CD4-positive, alpha-beta memory T cell (primary cell): ENCODE results near the gene CAMK4. TPM values are rescaled to one million over a fixed set of nuclear protein-coding genes. Genes with fewer than 3 reads are reported as not detected.
"Not testable (repeated sequence)": the region's sequence is repeated elsewhere in the genome, so short reads cannot be mapped to it uniquely, and the experiment has no call there.

Source experiments
- CTCF ChIA-PET: fragments of 350-600 bp; sonication (Branson Sonifier 250); formaldehyde crosslinking; loops from one replicate; lab custom pipeline; 2021; ENCODE audit warnings: inconsistent platforms; ENCODE audit not compliant: partially characterized antibody; lab: Charles Lee
- POLR2A ChIA-PET: fragments of 350-600 bp; sonication (Branson Sonifier 250); formaldehyde crosslinking; loops from one replicate; lab custom pipeline; 2021; ENCODE audit not compliant: partially characterized antibody; lab: Charles Lee
- DNase-seq, 5 donors: peaks; one replicate each; pipeline versions ENCODE4 v3.0.0 to v3.0.0-alpha.2; 2020 to 2022; ENCODE audit warnings: mixed read lengths in 1 of 5
- H3K27ac ChIP-seq: one replicate; pipeline ENCODE4 v1.7.0; 2013; ENCODE audit warnings: low read depth, low read length
- H3K27me3 ChIP-seq: 2 replicates; pipeline ENCODE4 v1.7.0; 2013; ENCODE audit warnings: mild to moderate bottlenecking, low read length, moderate library complexity; ENCODE audit not compliant: insufficient read depth
- H3K36me3 ChIP-seq: 2 replicates; pipeline ENCODE4 v1.7.0; 2013; ENCODE audit warnings: mild to moderate bottlenecking, low read length, moderate library complexity; ENCODE audit not compliant: insufficient read depth
- H3K4me1 ChIP-seq: 2 replicates; pipeline ENCODE4 v1.7.0; 2013; ENCODE audit warnings: mild to moderate bottlenecking, low read length, moderate library complexity; ENCODE audit not compliant: insufficient read depth
- H3K4me3 ChIP-seq, 2 donors: one replicate each; pipeline ENCODE4 v1.7.0; 2013; ENCODE audit warnings: low read length in 2 of 2, mild to moderate bottlenecking in 1 of 2
- H3K9me3 ChIP-seq, 2 donors: one replicate each; pipeline ENCODE4 v1.7.0; 2013; ENCODE audit warnings: low read length in 2 of 2, control low read depth in 1 of 2; ENCODE audit not compliant: control insufficient read depth in 1 of 2
- H3K27ac Mint-ChIP-seq, 7 donors: one replicate each; pipeline ENCODE4 v1.8.0; 2020 to 2021; ENCODE audit warnings: mixed read lengths in 7 of 7, mild to moderate bottlenecking in 6 of 7, inconsistent platforms in 3 of 7, moderate library complexity in 3 of 7
- H3K27me3 Mint-ChIP-seq, 2 donors: one replicate each; pipeline ENCODE4 v1.8.0; 2020 to 2021; ENCODE audit warnings: mixed read lengths in 2 of 2
- H3K36me3 Mint-ChIP-seq, 2 donors: one replicate each; pipeline ENCODE4 v1.8.0; 2020 to 2021; ENCODE audit warnings: mixed read lengths in 2 of 2, inconsistent platforms in 1 of 2, mild to moderate bottlenecking in 1 of 2
- H3K4me1 Mint-ChIP-seq, 4 donors: one replicate each; pipeline ENCODE4 v1.8.0; 2020 to 2021; ENCODE audit warnings: mixed read lengths in 4 of 4, mild to moderate bottlenecking in 1 of 4
- H3K4me3 Mint-ChIP-seq, 8 donors: one replicate each; pipeline ENCODE4 v1.8.0; 2020 to 2021; ENCODE audit warnings: mixed read lengths in 8 of 8, mild to moderate bottlenecking in 7 of 8, moderate library complexity in 6 of 8, inconsistent platforms in 3 of 8
- H3K9me3 Mint-ChIP-seq, 8 donors: one replicate each; pipeline ENCODE4 v1.8.0; 2020 to 2021; ENCODE audit warnings: mixed read lengths in 8 of 8, mild to moderate bottlenecking in 5 of 8, inconsistent platforms in 3 of 8, moderate library complexity in 1 of 8
- intact Hi-C: fragments of 100-400 bp; cut with micrococcal nuclease; formaldehyde crosslinking; loops from one replicate; pipeline ENCODE4 v1.15.1; 2023
- polyA plus RNA-seq, 2 donors: library from polyadenylated mRNA; unstranded; fragments of 300-500 nt; fragmentation: Illumina TruSeq; gene quantifications; one replicate each; pipeline ENCODE4 v1.2.3, GENCODE V29; 2021
- total RNA-seq, 2 experiments: library from RNA; stranded (reverse); gene quantifications; one replicate each; pipeline ENCODE4 v1.2.3, GENCODE V29; 2021

Gene CAMK4
- total and polyA plus RNA-seq, 4 experiments from 2014 or later = 84.3 to 257 (median 165) TPM

DNA sequence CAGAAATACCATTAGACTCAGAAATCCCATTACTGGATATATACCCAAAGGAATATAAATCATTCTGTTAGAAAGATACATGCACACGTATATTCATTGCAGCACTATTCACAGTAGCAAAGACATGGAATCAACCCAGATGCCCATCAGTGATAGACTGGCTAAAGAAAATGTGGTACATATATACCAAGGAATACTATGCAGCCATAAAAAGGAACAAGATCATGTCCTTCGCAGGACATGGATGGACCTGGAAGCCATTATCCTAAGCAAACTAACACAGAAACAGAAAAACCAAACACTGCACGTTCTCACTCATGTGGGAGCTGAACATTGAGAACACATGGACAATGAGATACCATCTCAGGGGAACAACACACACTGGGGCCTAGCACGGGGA, 33.4 kb downstream of the CAMK4 start:
- H3K9me3 ChIP-seq, CTCF ChIA-PET, H3K27me3 ChIP-seq, H3K4me3 ChIP-seq, H3K36me3 ChIP-seq, H3K27ac ChIP-seq, DNase-seq, H3K27me3 Mint-ChIP-seq: not testable (repeated sequence)
- Mint-ChIP-seq H3K9me3 (peaks cover 0 to 11% (median 0%) of the 10 kb centered on the region in 8 donors), H3K4me1 (peaks cover 33 to 48% (median 43%) of the 10 kb centered on the region in 4 donors), H3K27ac (peak overlapping the region in 3 of 7 donors; percentile 44 to 78 (median 68)), H3K36me3 (peaks cover 12 to 18% of the 10 kb centered on the region in 2 donors), H3K4me3 (peak overlapping the region in 1 of 8 donors; percentile 40)
- intact Hi-C loops = loop anchor here (5.0 kb wide), 1 partner anchor 35 kb away; the partner anchor contains the start of gene CAMK4
- H3K4me1 ChIP-seq = peaks cover 74% of the 10 kb centered on the region
- POLR2A ChIA-PET = interaction anchor here (1.3 to 9.8 kb wide), 2 partner anchors 28 to 33 kb away, joined by 4 to 75 read pairs; partner anchors contain the start of gene CAMK4

GRCh38 chr5:111259636-111260035, 35.5 kb downstream of the CAMK4 start:
- no peaks in the 10 kb centered on the region for H3K9me3 ChIP-seq
- Mint-ChIP-seq H3K4me3 (no peak overlapping the region), H3K27me3 (no peaks in the 10 kb centered on the region), H3K9me3 (peaks cover 0 to 11% (median 1%) of the 10 kb centered on the region in 8 donors), H3K36me3 (peaks cover 28 to 31% of the 10 kb centered on the region in 2 donors), H3K27ac (peak overlapping the region in 1 of 7 donors; percentile 34), H3K4me1 (peaks cover 17 to 51% (median 34%) of the 10 kb centered on the region in 4 donors)
- DNase-seq = no peak
- peaks cover 1% of the 10 kb centered on the region for H3K36me3 ChIP-seq
- no peaks in the 10 kb centered on the region for H3K27me3 ChIP-seq
- intact Hi-C loops = loop anchor here (5.0 kb wide), 1 partner anchor 37 kb away; the partner anchor contains the start of gene CAMK4
- ChIA-PET POLR2A (no interaction called here), CTCF (no interaction called here)
- no peak overlapping the region for H3K4me3 ChIP-seq
- no peak overlapping the region for H3K27ac ChIP-seq
- peaks cover 71% of the 10 kb centered on the region for H3K4me1 ChIP-seq

GRCh38 chr5:111261610-111262009, 37.4 kb downstream of the CAMK4 start:
- intact Hi-C loops = no loop called here
- H3K4me3 Mint-ChIP-seq = no peak overlapping the region

GRCh38 chr5:111262153-111262552, 38.0 kb downstream of the CAMK4 start:
- Histone ChIP-seq H3K9me3 (no peaks in the 10 kb centered on the region), H3K36me3 (peaks cover 3% of the 10 kb centered on the region), H3K27me3 (no peaks in the 10 kb centered on the region), H3K4me1 (peaks cover 55% of the 10 kb centered on the region), H3K4me3 (no peak overlapping the region), H3K27ac (no peak overlapping the region)
- Mint-ChIP-seq H3K9me3 (peaks cover 0 to 6% (median 0%) of the 10 kb centered on the region in 8 donors), H3K4me3 (no peak overlapping the region), H3K4me1 (peaks cover 0 to 57% (median 31%) of the 10 kb centered on the region in 4 donors), H3K27ac (no peak overlapping the region), H3K36me3 (peaks cover 32 to 39% of the 10 kb centered on the region in 2 donors), H3K27me3 (no peaks in the 10 kb centered on the region)
- intact Hi-C loops = no loop called here
- no peak for DNase-seq
- ChIA-PET CTCF (interaction anchor here (0.6 to 1.1 kb wide), 2 partner anchors 16 to 38 kb away, joined by 3 read pairs; partner anchors contain the start of gene CAMK4), POLR2A (interaction anchor here (0.6 kb wide), 1 partner anchor 84 kb away, joined by 4 read pairs; no protein-coding TSS in a partner anchor)

More at GRCh38 chr5:111261610-111262009, 37.4 kb downstream of the CAMK4 start:
- Histone ChIP-seq H3K9me3 (no peaks in the 10 kb centered on the region), H3K4me3 (no peak overlapping the region), H3K27me3 (no peaks in the 10 kb centered on the region), H3K27ac (no peak overlapping the region), H3K36me3 (peaks cover 3% of the 10 kb centered on the region), H3K4me1 (peaks cover 60% of the 10 kb centered on the region)
- DNase-seq = peak in 1 of 5 donors; percentile 36
- H3K27ac Mint-ChIP-seq = no peak overlapping the region
- POLR2A ChIA-PET = interaction anchor here (0.6 kb wide), 1 partner anchor 83 kb away, joined by 4 read pairs; no protein-coding TSS in a partner anchor
- peaks cover 30 to 39% of the 10 kb centered on the region in 2 donors for H3K36me3 Mint-ChIP-seq
- no peaks in the 10 kb centered on the region for H3K27me3 Mint-ChIP-seq
- H3K9me3 Mint-ChIP-seq = peaks cover 0 to 11% (median 2%) of the 10 kb centered on the region in 8 donors
- CTCF ChIA-PET = interaction anchor here (1.1 kb wide), 1 partner anchor 38 kb away, joined by 3 read pairs; the partner anchor contains the start of gene CAMK4
- H3K4me1 Mint-ChIP-seq = peaks cover 0 to 56% (median 31%) of the 10 kb centered on the region in 4 donors

DNA sequence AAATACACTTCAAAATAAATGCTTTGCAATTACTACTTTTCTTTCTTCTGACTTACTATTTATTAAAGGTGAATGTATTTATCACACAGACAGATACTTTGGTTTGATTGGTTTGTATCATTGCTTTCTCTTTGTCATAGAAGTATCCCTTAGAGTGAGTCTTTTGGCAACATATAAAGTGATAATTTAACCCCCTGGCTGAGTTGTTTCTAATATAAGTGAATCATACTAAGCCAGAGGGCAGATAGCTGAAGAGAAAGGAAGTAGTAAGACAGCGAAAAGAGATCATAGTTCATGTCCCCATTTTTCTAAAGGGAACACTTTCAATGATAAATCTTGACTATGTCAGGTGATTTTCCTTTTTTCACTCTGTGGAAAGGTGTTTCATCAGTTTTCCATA, 38.6 kb downstream of the CAMK4 start:
- H3K4me1 ChIP-seq = peaks cover 56% of the 10 kb centered on the region
- intact Hi-C loops = no loop called here
- peaks cover 32 to 38% of the 10 kb centered on the region in 2 donors for H3K36me3 Mint-ChIP-seq

DNA sequence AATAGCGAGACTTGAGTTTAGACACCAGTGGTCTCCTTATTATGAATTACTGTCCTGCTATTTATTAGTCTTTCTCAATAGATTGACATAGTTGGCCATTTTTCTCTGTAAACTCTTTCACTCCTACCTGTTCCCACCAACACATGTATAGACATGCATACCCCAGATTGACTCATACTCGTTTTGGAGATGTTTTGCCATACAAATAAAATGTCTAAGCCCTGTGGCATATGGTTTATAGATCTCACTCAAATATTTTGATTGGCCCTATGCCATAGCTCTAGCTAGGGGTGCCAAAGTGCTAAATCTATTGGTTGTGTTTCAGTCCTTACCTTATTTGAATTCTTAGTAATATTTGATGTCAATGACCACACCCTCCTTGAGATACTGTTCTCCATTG, 42.3 kb downstream of the CAMK4 start:
- no peaks in the 10 kb centered on the region for H3K27me3 Mint-ChIP-seq
- Histone ChIP-seq H3K36me3 (peaks cover 3% of the 10 kb centered on the region), H3K27me3 (no peaks in the 10 kb centered on the region), H3K27ac (no peak overlapping the region), H3K4me3 (no peak overlapping the region), H3K9me3 (no peaks in the 10 kb centered on the region), H3K4me1 (peaks cover 51% of the 10 kb centered on the region)
- CTCF ChIA-PET = interaction anchor here (4.5 kb wide), 1 partner anchor 12 kb away, joined by 30 read pairs; no protein-coding TSS in a partner anchor
- peaks cover 36 to 71% (median 51%) of the 10 kb centered on the region in 4 donors for H3K4me1 Mint-ChIP-seq
- H3K4me3 Mint-ChIP-seq = peak overlapping the region in 1 of 8 donors; percentile 2
- peaks cover 44 to 59% of the 10 kb centered on the region in 2 donors for H3K36me3 Mint-ChIP-seq
- intact Hi-C loops = no loop called here
- POLR2A ChIA-PET = interaction anchor here (1.3 kb wide), 1 partner anchor 127 kb away, joined by 3 read pairs; no protein-coding TSS in a partner anchor
- DNase-seq = no peak
- peak overlapping the region in 2 of 7 donors; percentile 28 to 62 for H3K27ac Mint-ChIP-seq
- H3K9me3 Mint-ChIP-seq = peaks cover 0 to 10% (median 4%) of the 10 kb centered on the region in 8 donors

More for the DNA sequence above, 38.6 kb downstream of the CAMK4 start:
- H3K4me3 Mint-ChIP-seq = peak overlapping the region in 2 of 8 donors; percentile 7 to 18
- Histone ChIP-seq H3K9me3 (no peaks in the 10 kb centered on the region), H3K4me3 (no peak overlapping the region), H3K27ac (no peak overlapping the region), H3K36me3 (peaks cover 3% of the 10 kb centered on the region), H3K27me3 (no peaks in the 10 kb centered on the region)
- POLR2A ChIA-PET = interaction anchor here (1.0 to 2.0 kb wide), 3 partner anchors 37 to 39 kb away, joined by 3 to 6 read pairs (median 3); partner anchors contain the start of gene CAMK4
- CTCF ChIA-PET = interaction anchor here (2.0 kb wide), 1 partner anchor 16 kb away, joined by 9 read pairs; no protein-coding TSS in a partner anchor
- peaks cover 0 to 3% (median 0%) of the 10 kb centered on the region in 8 donors for H3K9me3 Mint-ChIP-seq
- H3K27me3 Mint-ChIP-seq = no peaks in the 10 kb centered on the region
- no peak for DNase-seq
- peak overlapping the region in 2 of 7 donors; percentile 26 to 50 for H3K27ac Mint-ChIP-seq
- H3K4me1 Mint-ChIP-seq = peaks cover 2 to 58% (median 30%) of the 10 kb centered on the region in 4 donors

DNA sequence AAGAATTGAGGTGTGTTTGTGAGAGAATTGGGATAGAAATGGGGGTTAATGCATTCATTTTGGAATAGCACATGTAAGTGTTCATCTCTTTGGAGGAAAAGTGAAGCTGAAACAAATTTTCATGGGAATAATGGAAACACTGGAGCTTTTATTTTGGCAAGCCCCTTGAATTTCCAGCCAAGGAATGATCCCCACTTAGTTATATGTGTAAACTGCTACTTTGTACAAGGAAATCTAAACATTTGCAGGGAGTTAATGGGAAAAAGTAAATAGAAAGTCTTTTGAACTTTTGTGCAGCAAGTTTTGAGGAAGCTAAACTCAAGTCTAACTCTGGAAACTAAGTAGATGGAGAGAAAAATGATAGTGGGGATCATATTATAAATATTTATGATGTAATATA, 44.1 kb downstream of the CAMK4 start:
- no peaks in the 10 kb centered on the region for H3K9me3 ChIP-seq
- Mint-ChIP-seq H3K27me3 (no peaks in the 10 kb centered on the region), H3K36me3 (peaks cover 37 to 52% of the 10 kb centered on the region in 2 donors), H3K27ac (no peak overlapping the region), H3K4me3 (no peak overlapping the region), H3K4me1 (peaks cover 49 to 75% (median 59%) of the 10 kb centered on the region in 4 donors), H3K9me3 (peaks cover 0 to 10% (median 4%) of the 10 kb centered on the region in 8 donors)
- no peaks in the 10 kb centered on the region for H3K27me3 ChIP-seq
- peaks cover 47% of the 10 kb centered on the region for H3K4me1 ChIP-seq
- DNase-seq = no peak
- H3K27ac ChIP-seq = no peak overlapping the region
- peaks cover 3% of the 10 kb centered on the region for H3K36me3 ChIP-seq
- H3K4me3 ChIP-seq = no peak overlapping the region
- intact Hi-C loops = no loop called here
- ChIA-PET CTCF (interaction anchor here (4.5 kb wide), 1 partner anchor 10 kb away, joined by 30 read pairs; no protein-coding TSS in a partner anchor), POLR2A (no interaction called here)
